Measurements from ENCODE around the gene SMAD7. TPM values are rescaled to one million over a fixed set of nuclear protein-coding genes. Genes with fewer than 3 reads are reported as not detected.

The SMAD7 gene
- polyA plus RNA-seq, 2 of the 4 experiments (the other 2 are of a cell fraction), result 19.9 to 26.9 TPM

DNA sequence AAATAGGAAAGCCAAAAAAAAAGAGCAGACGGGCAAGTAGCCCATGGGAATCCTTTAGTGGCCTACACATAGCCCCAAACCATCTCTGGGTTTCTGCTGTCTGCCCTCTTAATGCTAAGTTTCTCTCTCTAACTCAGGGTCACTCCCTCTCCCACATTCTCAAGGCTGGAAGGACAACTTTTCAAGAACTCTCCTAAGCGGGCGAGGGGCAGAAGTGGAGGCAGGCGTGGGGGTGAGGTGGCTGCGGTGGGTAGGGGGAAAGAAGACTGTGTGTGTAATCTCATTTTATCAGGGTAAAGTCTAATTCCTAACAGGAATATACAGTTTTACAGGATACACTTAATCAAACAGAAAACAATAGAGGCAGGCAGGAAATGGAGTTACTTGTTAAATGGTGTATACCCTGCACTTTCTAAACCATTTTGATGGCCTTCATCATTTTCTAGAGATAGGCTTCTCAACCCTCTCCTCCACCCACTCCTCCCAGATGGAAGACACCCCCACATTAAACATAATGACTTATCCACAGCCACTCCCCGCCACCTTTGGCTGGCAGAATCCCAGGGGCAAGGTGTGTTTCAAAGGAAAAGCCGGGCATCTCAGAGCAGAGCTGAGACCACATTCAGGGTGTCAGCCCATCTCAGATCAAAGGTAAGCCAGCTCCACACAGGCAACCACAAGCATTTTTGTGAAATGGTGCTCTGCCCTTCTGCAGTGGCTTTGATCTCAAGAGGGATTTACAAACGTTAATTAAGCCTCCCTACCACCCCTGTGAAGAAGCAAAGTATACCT, 6.8 kb downstream of the SMAD7 start:
- ChIA-PET CTCF (interaction anchor here (1.3 to 3.4 kb wide), 4 partner anchors 11 to 294 kb away, joined by 4 to 15 read pairs (median 8); no protein-coding TSS in a partner anchor), POLR2A (interaction anchor here (1.6 kb wide), 1 partner anchor 13 kb away, joined by 3 read pairs; no protein-coding TSS in a partner anchor)
- Histone ChIP-seq H3K4me2 (peak overlapping the region; percentile 97), H3K27ac (peak overlapping the region; percentile 92 to 99), H3K9me3 (no peaks in the 10 kb centered on the region), H3K4me3 (peak overlapping the region; percentile 80; the same call in 2 of the 3 replicates), H3K4me1 (peaks cover 74% of the 10 kb centered on the region)
- DNase-seq (ENCODE audit: low read depth in 1 of 2, low spot score in 1 of 2), result no peak
- 61% methylated on average over 8 of the region's 8 CpGs for WGBS (ENCODE audit: missing lambda C conversion rate)
- ATAC-seq, result no peak
- TF ChIP-seq RAD21 (conservative IDR thresholded peaks at IDR 0.05 in 1 of 2, IDR thresholded peaks at IDR 0.05 in 1 of 2), result no peak
- no peak for TF ChIP-seq EHMT2 (IDR thresholded peaks at IDR 0.05; ENCODE audit: low read depth)
- TF ChIP-seq EP300 (IDR thresholded peaks at IDR 0.05), result no peak
- FAIRE-seq, result no peak

GRCh38 chr18:48943333-48943732, 7.4 kb downstream of the SMAD7 start:
- POLR2A ChIA-PET, result no interaction called here
- no peak for ATAC-seq
- Histone ChIP-seq H3K4me1 (peaks cover 80% of the 10 kb centered on the region), H3K4me3 (peak overlapping the region; percentile 80), H3K27ac (peak overlapping the region; percentile 92 to 99), H3K9me3 (no peaks in the 10 kb centered on the region), H3K4me2 (peak overlapping the region; percentile 97)
- TF ChIP-seq HOXB13 (CRISPR knock-in tag; IDR thresholded peaks at IDR 0.05; ENCODE audit: low read depth) (no peak), HES2 (IDR thresholded peaks at IDR 0.05) (no peak), MYC (IDR thresholded peaks at IDR 0.05; ENCODE audit: borderline replicate concordance, low read length) (no peak), GATA3 (IDR thresholded peaks at IDR 0.05; ENCODE audit: borderline replicate concordance) (no peak), NPAS2 (CRISPR knock-in tag; IDR thresholded peaks at IDR 0.05; ENCODE audit: borderline replicate concordance) (no peak), BHLHE40 (IDR thresholded peaks at IDR 0.05; ENCODE audit: low read depth, low read length) (no peak), HOXA7 (CRISPR knock-in tag; IDR thresholded peaks at IDR 0.05) (no peak), ZFP36 (IDR thresholded peaks at IDR 0.05; ENCODE audit: borderline replicate concordance, partially characterized antibody) (no peak), HDAC2 (IDR thresholded peaks at IDR 0.05) (no peak), BCL3 (IDR thresholded peaks at IDR 0.05) (no peak), EP300 (IDR thresholded peaks at IDR 0.05) (no peak), MAFK (IDR thresholded peaks at IDR 0.05; ENCODE audit: partially characterized antibody) (no peak), EHF (CRISPR knock-in tag; IDR thresholded peaks at IDR 0.05) (no peak), SMC3 (IDR thresholded peaks at IDR 0.05) (no peak), ATOH8 (CRISPR knock-in tag; IDR thresholded peaks at IDR 0.05; ENCODE audit: low read depth) (no peak), PHF8 (IDR thresholded peaks at IDR 0.05; ENCODE audit: borderline replicate concordance, low read depth) (no peak), JUNB (IDR thresholded peaks at IDR 0.05) (no peak), JUN (IDR thresholded peaks at IDR 0.05) (no peak)
- 20% methylated on average over 1 of the region's 7 CpGs for WGBS (ENCODE audit: missing lambda C conversion rate)
- FAIRE-seq, result no peak
- CTCF ChIA-PET, result no interaction called here
- no peak for DNase-seq (ENCODE audit: low read depth in 1 of 2, low spot score in 1 of 2)

Data from A549 (cell line).